ENCODE measurements around the gene JMJD1C.
"Not testable (repeated sequence)": the region's sequence is repeated elsewhere in the genome, so short reads cannot be mapped to it uniquely, and the experiment has no call there.

The JMJD1C gene

GRCh38 chr10:63238501-63238900, 227.3 kb downstream of the JMJD1C start:
- no peak for DNase-seq (ENCODE audit: low read depth)
- no peak overlapping the region for H3K4me3 ChIP-seq (replicated peaks; ENCODE audit: low read depth, low read length)
- TF ChIP-seq CTCF (IDR thresholded peaks at IDR 0.05; ENCODE audit: low read length, missing control alignments): no peak

- TF ChIP-seq CTCF (IDR thresholded peaks at IDR 0.05; ENCODE audit: low read length, missing control alignments): no peak
- no peak overlapping the region for H3K4me3 ChIP-seq (replicated peaks; ENCODE audit: low read depth, low read length)
- no peak for DNase-seq (ENCODE audit: low read depth)
Measured at GRCh38 chr10:63237396-63237795, 228.4 kb downstream of the JMJD1C start.

- no peak overlapping the region for H3K4me3 ChIP-seq (replicated peaks; ENCODE audit: low read depth, low read length)
- TF ChIP-seq CTCF (IDR thresholded peaks at IDR 0.05; ENCODE audit: low read length, missing control alignments): no peak
- peak; percentile 86 for DNase-seq (ENCODE audit: low read depth)
Measured at GRCh38 chr10:63236113-63236935, 229.5 kb downstream of the JMJD1C start.

- not testable (repeated sequence) for DNase-seq (ENCODE audit: low read depth); H3K4me3 ChIP-seq (replicated peaks; ENCODE audit: low read depth, low read length)
Measured at GRCh38 chr10:63235136-63235535, 230.6 kb downstream of the JMJD1C start.

GRCh38 chr10:63229161-63229560, 236.6 kb downstream of the JMJD1C start:
- TF ChIP-seq CTCF (IDR thresholded peaks at IDR 0.05; ENCODE audit: low read length, missing control alignments): no peak
- no peak overlapping the region for H3K4me3 ChIP-seq (replicated peaks; ENCODE audit: low read depth, low read length)
- no peak for DNase-seq (ENCODE audit: low read depth)

GRCh38 chr10:63228237-63228636, 237.5 kb downstream of the JMJD1C start:
- TF ChIP-seq CTCF (IDR thresholded peaks at IDR 0.05; ENCODE audit: low read length, missing control alignments): no peak
- DNase-seq (ENCODE audit: low read depth): no peak
- H3K4me3 ChIP-seq (replicated peaks; ENCODE audit: low read depth, low read length): no peak overlapping the region

- no peak for TF ChIP-seq CTCF (IDR thresholded peaks at IDR 0.05; ENCODE audit: low read length, missing control alignments)
- no peak overlapping the region for H3K4me3 ChIP-seq (replicated peaks; ENCODE audit: low read depth, low read length)
- no peak for DNase-seq (ENCODE audit: low read depth)
Measured at GRCh38 chr10:63227207-63227895, 238.4 kb downstream of the JMJD1C start.
